ENCODE results near the gene TRIM66.

DNA sequence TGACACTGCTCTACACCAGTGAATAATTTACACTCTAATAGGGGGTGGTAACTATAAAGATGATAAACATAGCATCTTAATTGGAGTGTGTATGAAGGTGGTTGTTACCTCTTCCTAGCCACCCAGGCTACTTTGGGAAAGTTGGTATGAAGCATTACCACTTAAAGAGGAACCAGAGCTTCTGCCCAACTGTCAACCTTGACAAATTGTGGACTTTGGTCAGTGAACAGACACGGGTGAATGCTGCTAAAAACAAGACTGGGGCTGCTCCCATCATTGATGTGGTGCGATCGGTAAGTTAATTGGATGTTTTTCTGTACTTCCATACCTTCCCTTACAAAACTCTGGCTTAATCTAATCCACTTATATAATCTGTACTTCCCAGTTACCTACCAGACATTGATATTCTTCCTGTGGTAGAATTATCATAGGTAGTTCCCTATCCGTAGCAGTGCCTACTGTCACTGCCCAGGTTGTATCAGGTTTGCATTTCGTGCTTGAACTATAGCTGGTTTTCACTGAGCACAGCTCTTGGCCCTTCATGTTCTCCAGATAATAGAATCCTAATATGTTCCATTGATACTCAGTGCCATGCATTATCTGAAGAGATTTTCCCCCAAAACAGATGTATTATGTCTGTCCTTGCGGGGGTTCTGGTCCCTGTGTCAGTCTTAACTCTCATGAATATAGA, 2.3 kb upstream of the TRIM66 start:
- TF ChIP-seq POLR2AphosphoS5 (IDR thresholded peaks at IDR 0.05; ENCODE audit: borderline replicate concordance, low read depth, low read length): 0 out of 2 replicates have a peak, but pooled peaks have one; percentile 24
- TF ChIP-seq EZH2 (IDR thresholded peaks at IDR 0.05): no peak
